A549 (cell line): Measurements from ENCODE around the gene OPN1SW. TPM values are rescaled to one million over a fixed set of nuclear protein-coding genes. Genes with fewer than 3 reads are reported as not detected.

Source experiments
- ATAC-seq, 2 experiments: fragments of 200-7000 bp in 1 of 2; fragments of >200 bp in 1 of 2; cut with Nextera tagmentation in 1 of 2; cut with Tn5 transposase in 1 of 2; 3 replicates each; pipeline versions ENCODE4 v1.8.0 to v1.9.1; 2018 to 2020; ENCODE audit warnings: mild to moderate bottlenecking in 1 of 2, moderate library complexity in 1 of 2
- CTCF ChIA-PET: fragments of 300-600 bp; sonication (Branson Sonifier 250); formaldehyde crosslinking; extraction: SDS; loops from one replicate; lab custom pipeline; 2021; ENCODE audit warnings: antibody characterized with exemption, inconsistent platforms; lab: Yijun Ruan, JAX
- POLR2A ChIA-PET: fragments of 350-600 bp; formaldehyde crosslinking; extraction: SDS; loops from one replicate; lab custom pipeline; 2021; ENCODE audit warnings: antibody characterized with exemption, inconsistent platforms; lab: Yijun Ruan, JAX
- DNase-seq, 2 experiments: peaks; one replicate each; pipeline versions ENCODE4 v3.0.0 to v3.0.0-alpha.2; 2011 to 2016; ENCODE audit warnings: low read depth in 1 of 2, low spot score in 1 of 2
- FAIRE-seq: peaks from 2 replicates; lab custom pipeline; 2011; peaks lifted over from hg19 to GRCh38; lab: Jason Lieb, UNC
- H3K27ac ChIP-seq, 2 experiments: fragments of >200 bp; sonication (Bioruptor Twin); formaldehyde crosslinking; 3 replicates each; pipeline ENCODE4 v1.5.1; 2016 to 2017
- H3K4me1 ChIP-seq: fragments of >200 bp; sonication (Bioruptor Twin); formaldehyde crosslinking; 3 replicates; pipeline ENCODE4 v1.6.1; 2016
- H3K4me2 ChIP-seq: fragments of >200 bp; sonication (Bioruptor Twin); formaldehyde crosslinking; 3 replicates; pipeline ENCODE4 v1.6.1; 2016
- H3K4me3 ChIP-seq: fragments of >200 bp; sonication (Bioruptor Twin); formaldehyde crosslinking; 3 replicates; pipeline ENCODE4 v1.5.1; 2016
- H3K9me3 ChIP-seq: fragments of >200 bp; sonication (Bioruptor Twin); formaldehyde crosslinking; 3 replicates; pipeline ENCODE4 v1.6.1; 2016
- BHLHE40 ChIP-seq: IDR thresholded peaks from 2 replicates; pipeline ENCODE4 v1.6.1; 2012; ENCODE audit warnings: low read depth, low read length, inconsistent platforms
- CBX8 ChIP-seq: fragments of 200-600 bp; sonication (generic); IDR thresholded peaks from 2 replicates; pipeline ENCODE4 v1.6.1; 2016
- CEBPB ChIP-seq, 2 experiments: fragments of >200 bp in 1 of 2; sonication (Bioruptor Twin) in 1 of 2; formaldehyde crosslinking in 1 of 2; IDR thresholded peaks; 2 replicates each; pipeline ENCODE4 v1.6.1; 2012 to 2016
- E2F6 ChIP-seq: IDR thresholded peaks from 2 replicates; pipeline ENCODE4 v1.6.1; 2012; ENCODE audit warnings: low read depth, borderline replicate concordance
- EHMT2 ChIP-seq: fragments of 200-600 bp; sonication (generic); IDR thresholded peaks from 2 replicates; pipeline ENCODE4 v1.6.1; 2016; ENCODE audit warnings: antibody characterized with exemption, low read depth, mild to moderate bottlenecking, moderate library complexity
- EP300 ChIP-seq, 2 experiments: fragments of >200 bp; sonication (Bioruptor Twin); formaldehyde crosslinking; IDR thresholded peaks; 2 replicates in 1 of 2; 3 replicates in 1 of 2; pipeline ENCODE4 v1.6.1; 2016 to 2017
- ESRRA ChIP-seq: fragments of 150-350 bp; IDR thresholded peaks from 2 replicates; pipeline ENCODE4 v1.6.1; 2014; ENCODE audit warnings: mild to moderate bottlenecking, low read length, borderline replicate concordance
- FOSB ChIP-seq: fragments of 250-450 bp; sonication (Bioruptor Pico); IDR thresholded peaks from 2 replicates; pipeline ENCODE4 v1.5.0; 2020; ENCODE audit warnings: mild to moderate bottlenecking, moderate library complexity
- FOXS1 ChIP-seq: fragments of 250-450 bp; sonication (Bioruptor Pico); IDR thresholded peaks from 2 replicates; pipeline ENCODE4 v1.5.0; 2020; ENCODE audit warnings: mild to moderate bottlenecking, moderate library complexity
- GATA3 ChIP-seq: IDR thresholded peaks from 2 replicates; pipeline ENCODE4 v1.6.1; 2012; ENCODE audit warnings: borderline replicate concordance
- HDAC2 ChIP-seq: fragments of 200-600 bp; sonication (generic); IDR thresholded peaks from 2 replicates; pipeline ENCODE4 v1.6.1; 2016
- HES2 ChIP-seq: fragments of >200 bp; sonication (Bioruptor Twin); formaldehyde crosslinking; IDR thresholded peaks from 2 replicates; pipeline ENCODE4 v1.6.1; 2016
- HEYL ChIP-seq: fragments of 250-450 bp; sonication (Bioruptor Pico); IDR thresholded peaks from 2 replicates; pipeline ENCODE4 v1.8.0; 2021; ENCODE audit warnings: mild to moderate bottlenecking, moderate library complexity
- HOXB13 ChIP-seq: fragments of 250-450 bp; sonication (Bioruptor Pico); IDR thresholded peaks from 2 replicates; pipeline ENCODE4 v1.5.0; 2020; ENCODE audit warnings: low read depth, mild to moderate bottlenecking, moderate library complexity
- JUN ChIP-seq, 2 experiments: fragments of >200 bp; sonication (Bioruptor Twin); formaldehyde crosslinking; IDR thresholded peaks; 2 replicates in 1 of 2; 3 replicates in 1 of 2; pipeline ENCODE4 v1.6.1; 2016 to 2017
- JUNB ChIP-seq: fragments of >200 bp; sonication (Bioruptor Twin); formaldehyde crosslinking; IDR thresholded peaks from 2 replicates; pipeline ENCODE4 v1.6.1; 2016
- KDM5A ChIP-seq: fragments of 200-600 bp; sonication (generic); IDR thresholded peaks from 2 replicates; pipeline ENCODE4 v1.6.1; 2016; ENCODE audit warnings: antibody characterized with exemption, mild to moderate bottlenecking
- MAX ChIP-seq: IDR thresholded peaks from 2 replicates; pipeline ENCODE4 v1.6.1; 2012
- NFE2L2 ChIP-seq: fragments of 150-350 bp; conservative IDR thresholded peaks from 2 replicates; pipeline ENCODE4 v1.6.1; 2014; ENCODE audit warnings: low read length
- NR3C1 ChIP-seq: fragments of >200 bp; sonication (Bioruptor Twin); formaldehyde crosslinking; IDR thresholded peaks from 3 replicates; pipeline ENCODE4 v1.6.1; 2017
- PHF8 ChIP-seq: fragments of 200-600 bp; sonication (generic); IDR thresholded peaks from 2 replicates; pipeline ENCODE4 v1.6.1; 2016; ENCODE audit warnings: low read depth, mild to moderate bottlenecking, antibody characterized with exemption, moderate library complexity, borderline replicate concordance
- POLR2A ChIP-seq: IDR thresholded peaks from 2 replicates; pipeline ENCODE4 v1.6.1; 2012; ENCODE audit warnings: mild to moderate bottlenecking, low read length
- POLR2AphosphoS2 ChIP-seq: conservative IDR thresholded peaks from 2 replicates; pipeline ENCODE4 v1.6.1; 2012; ENCODE audit warnings: low read length, improper control_type of control experiment, inconsistent platforms
- RCOR1 ChIP-seq: fragments of 150-350 bp; IDR thresholded peaks from 2 replicates; pipeline ENCODE4 v1.6.1; 2014; ENCODE audit warnings: antibody characterized with exemption, low read length, low read depth
- SMC3 ChIP-seq: fragments of >200 bp; sonication (Bioruptor Twin); formaldehyde crosslinking; IDR thresholded peaks from 3 replicates; pipeline ENCODE4 v1.6.1; 2018; ENCODE audit warnings: inconsistent platforms
- SREBF2 ChIP-seq: fragments of 450-650 bp; IDR thresholded peaks from 2 replicates; pipeline ENCODE4 v1.6.1; 2014; ENCODE audit warnings: mild to moderate bottlenecking, moderate library complexity
- TP53 ChIP-seq: fragments of 250-450 bp; sonication (Bioruptor Pico); IDR thresholded peaks from 2 replicates; pipeline ENCODE4 v1.5.0; 2021; ENCODE audit warnings: mild to moderate bottlenecking, moderate library complexity
- USF2 ChIP-seq: fragments of 450-650 bp; IDR thresholded peaks from 2 replicates; pipeline ENCODE4 v1.6.1; 2014; ENCODE audit warnings: antibody characterized with exemption
- ZC3H11A ChIP-seq: fragments of 450-650 bp; IDR thresholded peaks from 2 replicates; pipeline ENCODE4 v1.6.1; 2014; ENCODE audit warnings: antibody characterized with exemption, mild to moderate bottlenecking
- ZFP36 ChIP-seq: fragments of 450-650 bp; IDR thresholded peaks from 2 replicates; pipeline ENCODE4 v1.6.1; 2014; ENCODE audit warnings: borderline replicate concordance; ENCODE audit not compliant: partially characterized antibody
- ZSCAN20 ChIP-seq: fragments of 250-450 bp; sonication (Bioruptor Pico); IDR thresholded peaks from 2 replicates; pipeline ENCODE4 v1.8.0; 2022; ENCODE audit warnings: mild to moderate bottlenecking, moderate library complexity
- WGBS: methylation state at CpG from one replicate; pipeline ENCODE4 v1.1.6; 2017; ENCODE audit errors: missing lambda C conversion rate; 5-methylcytosine and 5-hydroxymethylcytosine counted together
- polyA plus RNA-seq, 4 experiments: library from polyadenylated mRNA; depleted of rRNA in 3 of 4; stranded (reverse); fragments of >200 nt; fragmentation: RNase III in 1 of 4; extraction: RNeasy Plus Mini Kit Qiagen cat#74134 plus additional on column Dnase treatment in 1 of 4; gene quantifications; 2 replicates in 3 of 4; 3 replicates in 1 of 4; pipeline ENCODE4 v1.2.3, GENCODE V29; 2011 to 2017
- TF ChIP-seq, protein P1 (sequence below): fragments of 250-450 bp; sonication (Bioruptor Pico); IDR thresholded peaks from 2 replicates; pipeline ENCODE4 v1.5.0; 2020; ENCODE audit warnings: low read depth, mild to moderate bottlenecking, moderate library complexity

OPN1SW gene
- polyA plus RNA-seq, 2 of the 4 experiments (the other 2 are of a cell fraction) = not detected

- Histone ChIP-seq H3K4me1 (no peaks in the 10 kb centered on the region), H3K4me3 (no peak overlapping the region), H3K4me2 (no peak overlapping the region), H3K27ac (no peak overlapping the region), H3K9me3 (no peaks in the 10 kb centered on the region)
- CTCF ChIA-PET = interaction anchor here (1.6 to 1.7 kb wide), 2 partner anchors 26 to 78 kb away, joined by 3 to 4 read pairs; no protein-coding TSS in a partner anchor
- 81% methylated on average over 3 of the region's 3 CpGs for WGBS
- no peak for DNase-seq
- ATAC-seq = no peak
- no peak for FAIRE-seq
- TF ChIP-seq BHLHE40 (no peak), FOSB (CRISPR knock-in tag) (no peak), CEBPB (IDR thresholded peaks at IDR 0.05) (no peak), USF2 (no peak), ZSCAN20 (CRISPR knock-in tag) (no peak), ZC3H11A (no peak), GATA3 (no peak), SMC3 (no peak)
- TF ChIP-seq, protein P1, sequence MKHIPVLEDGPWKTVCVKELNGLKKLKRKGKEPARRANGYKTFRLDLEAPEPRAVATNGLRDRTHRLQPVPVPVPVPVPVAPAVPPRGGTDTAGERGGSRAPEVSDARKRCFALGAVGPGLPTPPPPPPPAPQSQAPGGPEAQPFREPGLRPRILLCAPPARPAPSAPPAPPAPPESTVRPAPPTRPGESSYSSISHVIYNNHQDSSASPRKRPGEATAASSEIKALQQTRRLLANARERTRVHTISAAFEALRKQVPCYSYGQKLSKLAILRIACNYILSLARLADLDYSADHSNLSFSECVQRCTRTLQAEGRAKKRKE (CRISPR knock-in tag) = no peak
- TF ChIP-seq, all 56 proteins: peak for 0
- POLR2A ChIA-PET = no interaction called here
Observed at GRCh38 chr7:128800567-128800966, 25.0 kb upstream of the OPN1SW start.

- ChIA-PET CTCF (no interaction called here), POLR2A (no interaction called here)
- H3K27ac ChIP-seq = no peak overlapping the region
- ATAC-seq = no peak
- H3K4me1 ChIP-seq = no peaks in the 10 kb centered on the region
- H3K4me3 ChIP-seq = no peak overlapping the region
- no peak for FAIRE-seq
- H3K4me2 ChIP-seq = no peak overlapping the region
- WGBS = 34% methylated on average over 2 of the region's 2 CpGs
- TF ChIP-seq BHLHE40 (no peak), HDAC2 (no peak), ZFP36 (no peak), NFE2L2 (no peak)
- H3K9me3 ChIP-seq = no peaks in the 10 kb centered on the region
- no peak for DNase-seq
Observed at GRCh38 chr7:128799451-128799850, 23.9 kb upstream of the OPN1SW start.

DNA sequence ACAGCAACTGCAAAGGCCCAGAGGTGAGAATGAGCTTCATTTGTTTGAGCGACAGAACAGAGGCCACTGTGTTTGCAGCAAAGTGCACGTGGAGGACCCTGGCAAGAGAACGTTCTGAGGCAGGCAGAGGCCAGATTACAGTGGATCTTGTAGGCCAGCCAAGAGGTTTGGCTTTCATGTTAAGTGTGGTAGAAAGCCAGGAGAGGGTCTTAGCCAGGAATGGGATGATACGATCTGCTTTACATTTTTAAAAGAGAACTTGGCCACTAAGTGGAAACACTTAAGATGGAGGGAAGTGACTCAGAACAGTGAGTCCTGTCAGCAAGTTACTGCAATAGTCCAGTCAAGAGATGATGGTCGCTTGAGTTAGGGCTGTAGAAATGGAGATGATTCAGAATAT is 20.7 kb upstream of the OPN1SW start:
- WGBS = 67% methylated on average over 5 of the region's 5 CpGs
- DNase-seq (no peak), FAIRE-seq (no peak), ATAC-seq (no peak)
- H3K4me2 ChIP-seq = no peak overlapping the region
- CTCF ChIA-PET = interaction anchor here (1.2 kb wide), 1 partner anchor 83 kb away, joined by 3 read pairs; no protein-coding TSS in a partner anchor
- no peak for TF ChIP-seq CBX8
- no peak for TF ChIP-seq FOSB (CRISPR knock-in tag)
- TF ChIP-seq MAX = no peak
- TF ChIP-seq EP300 (IDR thresholded peaks at IDR 0.05) = no peak
- TF ChIP-seq HDAC2 = no peak
- no peak for TF ChIP-seq TP53 (CRISPR knock-in tag)
- no peak for TF ChIP-seq ESRRA
- POLR2A ChIA-PET = no interaction called here
- H3K9me3 ChIP-seq = no peaks in the 10 kb centered on the region
- H3K27ac ChIP-seq = no peak overlapping the region
- no peak overlapping the region for H3K4me3 ChIP-seq
- H3K4me1 ChIP-seq = 0 out of 3 replicates have a peak, but pooled peaks cover 5% of the 10 kb centered on the region

DNA sequence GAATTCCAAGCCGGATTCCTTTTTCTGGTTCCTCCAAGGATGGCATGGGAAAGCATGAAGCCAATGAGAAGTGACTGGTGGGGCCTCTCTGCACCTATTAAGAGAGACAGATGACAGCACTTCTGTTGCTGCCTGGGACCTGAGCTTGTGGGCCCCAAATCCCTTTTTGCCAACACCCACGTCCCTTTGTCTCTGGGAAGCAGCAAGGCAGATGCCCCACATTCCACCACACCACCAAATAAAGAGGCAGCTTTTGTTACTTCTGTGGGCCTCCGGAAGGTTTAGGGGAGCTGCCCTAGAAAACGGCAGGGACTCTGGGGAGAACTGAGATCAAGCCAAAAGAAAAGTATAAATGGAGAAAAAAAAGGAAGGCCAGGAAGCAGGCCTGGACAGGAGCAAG is 19.5 kb upstream of the OPN1SW start:
- FAIRE-seq = no peak
- CTCF ChIA-PET = interaction anchor here (1.0 to 2.6 kb wide), 6 partner anchors 11 to 119 kb away, joined by 3 to 8 read pairs (median 6); no protein-coding TSS in a partner anchor
- Histone ChIP-seq H3K27ac (no peak overlapping the region), H3K4me2 (no peak overlapping the region), H3K4me1 (0 out of 3 replicates have a peak, but pooled peaks cover 9% of the 10 kb centered on the region), H3K4me3 (no peak overlapping the region), H3K9me3 (no peaks in the 10 kb centered on the region)
- POLR2A ChIA-PET = no interaction called here
- ATAC-seq = no peak
- no peak for DNase-seq
- TF ChIP-seq NR3C1 (no peak), EHMT2 (no peak), HES2 (no peak), HOXB13 (CRISPR knock-in tag) (no peak), E2F6 (no peak), PHF8 (no peak), JUN (IDR thresholded peaks at IDR 0.05) (no peak), RCOR1 (no peak), SREBF2 (no peak), FOXS1 (no peak), ZFP36 (no peak), JUNB (no peak), POLR2AphosphoS2 (no peak), KDM5A (no peak), HDAC2 (no peak), POLR2A (no peak), HEYL (no peak)
- 62% methylated on average over 4 of the region's 4 CpGs for WGBS
